ENCODE results near the gene ODF2L.
A peak's percentile ranks its signal among the peaks of the same experiment; 100 is the strongest.

ODF2L gene, protein sequence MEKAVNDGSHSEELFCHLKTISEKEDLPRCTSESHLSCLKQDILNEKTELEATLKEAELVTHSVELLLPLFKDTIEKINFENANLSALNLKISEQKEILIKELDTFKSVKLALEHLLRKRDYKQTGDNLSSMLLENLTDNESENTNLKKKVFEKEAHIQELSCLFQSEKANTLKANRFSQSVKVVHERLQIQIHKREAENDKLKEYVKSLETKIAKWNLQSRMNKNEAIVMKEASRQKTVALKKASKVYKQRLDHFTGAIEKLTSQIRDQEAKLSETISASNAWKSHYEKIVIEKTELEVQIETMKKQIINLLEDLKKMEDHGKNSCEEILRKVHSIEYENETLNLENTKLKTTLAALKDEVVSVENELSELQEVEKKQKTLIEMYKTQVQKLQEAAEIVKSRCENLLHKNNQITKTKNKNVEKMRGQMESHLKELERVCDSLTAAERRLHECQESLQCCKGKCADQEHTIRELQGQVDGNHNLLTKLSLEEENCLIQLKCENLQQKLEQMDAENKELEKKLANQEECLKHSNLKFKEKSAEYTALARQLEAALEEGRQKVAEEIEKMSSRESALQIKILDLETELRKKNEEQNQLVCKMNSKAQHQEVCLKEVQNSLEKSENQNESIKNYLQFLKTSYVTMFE

DNA sequence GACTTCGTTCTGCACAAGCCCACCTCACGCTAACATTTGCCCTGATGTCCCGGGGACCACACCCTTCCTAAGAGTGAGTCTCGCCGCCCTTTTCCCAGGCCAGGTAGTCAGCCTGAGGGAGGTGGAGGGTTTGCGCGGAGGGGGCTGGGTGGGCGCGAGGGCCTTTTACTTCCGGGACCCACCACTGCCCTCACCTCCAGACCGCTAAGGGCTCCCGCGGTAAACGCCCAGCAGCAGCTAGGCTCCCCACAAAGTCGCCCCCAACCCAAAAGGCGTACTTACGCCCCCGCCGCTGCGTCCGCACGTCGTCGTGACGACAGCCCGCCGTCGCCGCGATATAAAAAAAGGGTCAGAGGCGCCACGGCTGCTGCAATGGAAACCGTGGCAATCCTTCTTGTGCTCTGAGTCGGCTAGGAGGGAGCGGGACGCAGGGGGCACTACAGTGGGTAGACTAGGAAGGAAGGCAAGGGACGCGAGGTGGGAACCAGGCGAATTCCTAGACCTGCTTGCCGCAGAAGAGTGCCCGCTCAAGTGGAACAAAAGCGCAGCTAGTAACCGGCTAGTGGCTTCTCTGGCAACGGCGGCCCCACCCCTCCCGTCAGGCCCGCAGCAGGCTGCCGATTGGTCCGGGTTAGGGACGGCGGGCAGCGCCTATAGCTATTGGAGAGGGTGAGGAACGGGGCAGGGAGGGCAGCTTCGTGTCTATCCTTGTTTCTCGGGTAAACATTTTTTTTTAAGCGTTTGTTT is at the start of gene ODF2L:
Gene ODF2L, minus strand, starts transcription at position 573 of the 747 bp plus-strand sequence. CDS start 9,296 bp downstream, outside the sequence.
- peak; percentile 93 for DNase-seq (ENCODE audit: low spot score)

DNA sequence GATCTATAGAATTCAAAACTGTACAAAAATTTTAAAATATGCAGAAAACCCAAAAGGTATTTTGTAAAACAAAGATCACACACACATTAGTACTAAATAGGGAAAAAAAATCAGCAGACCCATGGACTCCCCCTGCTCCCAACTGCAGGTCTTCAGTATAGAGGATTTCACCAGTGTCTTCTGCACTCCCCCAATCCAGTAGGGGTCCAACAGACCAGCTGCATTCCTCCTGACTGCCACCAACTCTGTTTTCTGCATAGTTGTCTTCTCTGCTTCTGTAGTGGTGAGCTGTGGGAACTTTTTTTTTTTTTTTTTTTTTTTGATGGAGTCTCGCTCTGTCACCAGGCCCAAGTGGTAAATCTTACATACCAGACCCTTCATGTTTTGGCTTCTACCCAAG is 49.8 kb upstream of the ODF2L start:
- DNase-seq (ENCODE audit: low spot score): no peak

DNA sequence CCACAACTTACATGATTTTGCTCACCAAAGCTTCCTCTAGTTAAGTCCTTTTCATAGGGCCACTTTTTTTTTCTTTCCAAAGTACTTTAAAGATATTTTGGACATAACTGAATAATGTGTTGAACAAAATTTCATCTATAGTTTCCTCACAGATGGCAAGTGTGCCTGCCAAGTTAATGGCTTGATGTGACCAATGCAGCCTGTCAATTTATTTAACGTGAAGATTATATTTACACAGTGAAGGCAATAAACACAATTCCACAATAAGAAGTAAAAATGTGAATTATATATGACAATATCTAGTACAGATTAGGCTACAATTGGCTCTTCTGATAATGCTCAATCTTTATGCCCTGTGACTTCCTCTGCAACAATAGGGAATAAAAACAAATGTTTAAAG is 45.9 kb upstream of the ODF2L start:
- no peak for DNase-seq (ENCODE audit: low spot score)

DNA sequence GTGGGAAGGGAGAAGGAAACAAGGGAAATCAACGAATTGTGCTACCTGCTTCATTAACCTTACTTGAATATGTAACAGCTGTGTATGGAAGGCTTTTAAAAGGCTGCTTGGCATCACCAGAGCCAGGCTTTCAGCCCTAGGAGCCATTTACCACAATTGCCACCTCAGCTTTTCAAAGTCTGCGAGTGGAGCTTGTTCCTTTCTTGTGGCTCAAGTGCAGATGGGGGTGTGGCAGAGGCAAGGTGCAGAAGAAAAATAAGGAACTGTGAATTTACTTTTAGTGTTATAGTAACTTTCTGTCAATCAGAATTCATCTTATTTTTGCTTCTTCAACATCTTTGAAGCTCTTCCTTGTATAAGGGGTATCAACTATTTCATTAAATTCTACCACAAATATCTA is 45.5 kb upstream of the ODF2L start:
- DNase-seq (ENCODE audit: low spot score): no peak

DNA sequence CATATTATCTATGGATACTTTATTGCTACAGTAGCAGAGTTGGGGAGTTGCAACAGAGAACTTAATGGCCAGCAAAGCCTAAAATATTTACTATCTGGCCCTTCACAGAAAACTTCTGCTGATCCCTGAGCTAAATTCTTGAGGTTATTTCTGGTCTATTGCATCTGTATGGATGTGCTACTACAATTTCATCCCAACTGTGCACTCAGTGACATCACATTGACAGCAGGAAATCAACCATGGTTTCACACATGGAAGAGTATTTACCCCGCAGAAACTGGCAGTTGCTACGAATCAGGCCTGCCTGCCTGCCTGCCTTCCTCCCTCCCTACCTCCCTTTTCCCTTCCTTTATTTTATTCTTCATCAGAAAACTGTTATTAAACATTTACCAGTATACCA is 39.9 kb upstream of the ODF2L start:
- DNase-seq (ENCODE audit: low spot score): no peak

DNA sequence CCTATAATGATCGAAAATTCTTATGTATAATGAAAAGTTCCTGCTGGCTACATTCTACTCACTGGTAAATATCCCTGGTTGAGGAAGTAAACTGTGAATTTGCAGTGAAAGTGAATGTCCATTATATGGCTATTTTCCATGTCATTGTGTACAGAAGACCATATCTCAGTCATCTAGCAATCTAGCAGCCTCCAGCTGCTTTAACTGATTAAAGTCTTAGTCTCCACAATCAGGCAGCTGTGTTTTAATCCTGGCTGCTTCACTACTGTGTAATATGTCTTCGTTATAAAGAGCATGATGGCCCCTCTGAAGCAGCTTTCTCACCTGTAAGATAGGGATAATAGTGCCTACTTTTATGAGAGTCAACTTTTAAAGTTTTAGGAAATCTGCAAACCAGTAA is 39.2 kb upstream of the ODF2L start:
- no peak for DNase-seq (ENCODE audit: low spot score)

DNA sequence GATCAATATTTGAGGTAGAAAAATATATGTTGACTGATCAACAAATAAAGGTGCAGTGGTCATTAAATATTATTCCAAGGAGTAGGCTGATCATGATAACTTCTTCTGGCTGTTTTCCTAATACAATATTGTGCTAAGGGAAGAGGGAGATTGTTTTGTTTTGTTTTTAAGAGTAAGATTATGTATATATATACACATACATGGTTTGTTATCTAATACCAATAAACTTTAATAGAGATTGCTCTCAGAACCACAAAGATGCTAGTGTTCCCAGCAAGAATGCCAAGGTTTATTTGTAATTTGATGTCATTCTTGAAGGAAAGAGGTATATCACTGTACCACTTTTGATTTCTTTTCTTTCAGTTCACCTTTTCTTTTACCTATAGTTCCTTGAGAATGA is 37.9 kb upstream of the ODF2L start:
- no peak for DNase-seq (ENCODE audit: low spot score)

DNA sequence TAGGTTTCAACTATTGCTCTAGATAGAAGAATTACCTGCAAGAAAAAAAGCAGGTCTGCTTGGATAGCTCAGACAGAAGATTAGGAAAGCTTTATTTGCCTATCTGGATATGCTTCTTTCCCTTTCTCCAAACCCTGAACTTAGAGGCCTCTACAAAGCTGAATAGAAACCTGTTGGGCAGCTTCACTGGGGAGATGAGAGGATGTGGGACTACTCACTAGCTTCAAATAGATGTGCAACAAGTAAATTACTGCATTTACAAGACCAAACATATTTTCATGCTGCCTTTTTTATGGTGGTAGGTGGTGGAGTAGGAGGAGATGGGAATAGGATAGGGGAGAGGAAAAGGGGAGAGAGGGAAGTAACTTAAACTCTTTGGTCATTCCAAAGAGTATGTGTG is 34.3 kb upstream of the ODF2L start:
- DNase-seq (ENCODE audit: low spot score): no peak

DNA sequence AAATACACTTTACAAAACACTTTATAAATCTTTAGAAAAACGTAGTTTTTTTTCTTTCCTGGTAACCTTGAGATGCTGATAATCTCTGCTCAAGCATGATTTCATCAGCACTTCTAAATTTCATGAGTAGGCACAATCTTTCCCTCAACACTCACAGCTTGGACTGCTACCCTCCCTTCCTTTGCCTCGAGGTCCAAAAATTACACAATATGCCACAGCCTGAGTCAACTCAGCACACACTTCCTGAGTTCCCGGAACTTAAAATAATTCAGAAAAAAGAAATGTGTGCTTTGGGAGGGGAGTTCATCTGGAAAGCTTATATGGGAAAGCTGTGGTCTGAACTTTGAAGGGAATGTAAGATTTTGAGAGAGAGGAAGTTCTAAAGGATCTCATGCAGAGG is 33.7 kb upstream of the ODF2L start:
- peak; percentile 90 for DNase-seq (ENCODE audit: low spot score)

DNA sequence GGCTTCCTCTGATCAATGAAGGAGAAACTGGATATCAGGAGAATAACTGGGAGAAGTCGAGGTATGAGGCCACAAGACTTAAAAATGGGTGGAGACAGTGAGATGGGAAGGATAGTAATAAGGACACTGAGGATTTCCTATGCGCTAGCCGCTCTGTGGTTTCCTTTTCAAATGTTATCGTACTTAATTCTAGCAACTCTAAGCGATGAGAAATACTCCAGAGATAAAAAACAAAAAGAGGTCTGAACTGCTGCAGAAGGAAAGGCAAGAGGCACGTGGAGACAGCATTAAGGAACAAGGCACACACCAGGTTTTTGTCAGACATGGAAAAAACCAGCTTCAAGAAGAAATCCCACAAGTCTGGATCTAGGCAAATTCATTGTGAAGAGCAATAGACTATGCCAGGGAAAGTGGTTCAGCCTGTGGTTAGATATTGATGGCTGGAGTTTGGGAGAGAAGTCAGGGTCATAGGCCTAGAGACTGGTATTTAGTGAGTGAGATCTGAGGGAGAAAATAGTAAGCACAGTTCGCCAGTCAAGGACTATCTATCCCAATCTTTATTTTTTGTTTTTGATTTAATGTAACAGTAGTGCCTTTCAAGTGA is 33.1 kb upstream of the ODF2L start:
- peak; percentile 14 for DNase-seq (ENCODE audit: low spot score)

DNA sequence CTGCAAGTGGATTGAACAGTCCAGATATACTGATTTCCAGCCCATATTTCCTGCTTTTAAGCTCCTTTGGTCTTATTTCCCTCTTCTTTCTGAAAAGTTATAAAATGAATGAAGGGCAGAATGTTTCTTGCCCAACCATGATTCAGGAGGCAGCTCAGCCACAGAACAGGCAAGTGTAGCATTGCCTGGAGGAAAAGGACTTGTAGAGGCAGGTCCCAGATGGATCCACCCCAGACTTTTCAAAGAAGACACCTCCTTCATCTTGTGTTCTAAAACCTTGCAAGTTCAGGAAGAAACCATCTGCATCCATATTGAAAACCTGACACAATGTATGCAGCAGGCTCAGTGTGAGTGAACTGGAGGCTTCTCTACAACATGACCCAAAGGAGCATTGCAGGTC is 27.8 kb upstream of the ODF2L start, which contains the start of gene CLCA2:
Gene CLCA2, plus strand, starts transcription at position 299 of the 400 bp plus-strand sequence. Its CDS starts 77 bp downstream, at position 376.
- DNase-seq (ENCODE audit: low spot score): no peak

DNA sequence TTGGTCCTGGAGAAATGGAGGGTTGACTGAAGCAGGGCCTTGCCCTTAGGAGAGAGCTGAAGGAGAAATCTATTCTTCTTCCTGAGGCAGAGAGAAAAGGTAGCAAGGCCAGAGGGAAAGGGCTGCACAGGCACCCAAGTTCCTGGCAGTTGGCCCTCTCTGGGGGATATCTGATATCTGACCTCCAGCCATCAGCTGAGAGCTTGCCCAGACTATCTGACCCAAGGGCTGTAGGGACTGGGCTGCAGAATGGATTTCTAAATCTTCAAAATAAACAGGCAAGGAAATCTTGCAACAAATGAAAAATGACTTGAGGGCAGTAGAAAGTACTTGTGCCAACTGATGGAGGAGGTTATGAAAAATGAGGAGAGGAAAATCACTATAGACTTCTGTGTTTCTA is 27.4 kb upstream of the ODF2L start:
- DNase-seq (ENCODE audit: low spot score): no peak

DNA sequence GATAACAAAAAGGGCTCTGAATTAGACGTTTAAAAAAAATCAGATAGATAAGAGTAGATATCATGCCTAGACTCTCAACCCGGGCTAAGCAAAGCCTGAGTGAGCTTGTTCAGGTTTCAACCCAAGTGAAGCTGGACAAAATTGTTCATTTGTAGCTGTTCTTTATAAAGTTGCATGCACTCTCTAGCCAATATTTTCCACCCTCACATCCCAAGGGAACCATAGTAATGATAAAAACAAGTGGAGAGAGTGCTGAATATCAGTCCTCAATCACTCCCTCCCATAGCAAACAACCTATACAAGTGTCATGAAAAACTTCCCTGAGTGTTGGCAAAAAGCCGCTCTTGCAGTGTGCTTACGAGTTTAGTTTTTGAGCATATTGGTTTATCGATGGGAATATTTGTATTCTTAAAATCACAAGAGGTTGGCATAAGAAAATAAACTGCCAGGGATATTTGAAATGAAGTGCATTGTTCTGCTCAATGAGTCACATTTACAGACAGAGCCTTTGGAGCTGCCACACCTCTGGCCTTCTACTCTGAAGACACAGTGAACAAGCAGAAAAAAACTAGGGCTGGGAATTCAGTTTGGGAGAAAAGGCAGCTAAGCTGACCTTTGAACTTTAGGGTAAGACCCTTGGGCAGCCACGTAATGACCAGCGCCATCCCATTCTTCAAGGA is 25.6 kb upstream of the ODF2L start:
- peak; percentile 32 for DNase-seq (ENCODE audit: low spot score)

DNA sequence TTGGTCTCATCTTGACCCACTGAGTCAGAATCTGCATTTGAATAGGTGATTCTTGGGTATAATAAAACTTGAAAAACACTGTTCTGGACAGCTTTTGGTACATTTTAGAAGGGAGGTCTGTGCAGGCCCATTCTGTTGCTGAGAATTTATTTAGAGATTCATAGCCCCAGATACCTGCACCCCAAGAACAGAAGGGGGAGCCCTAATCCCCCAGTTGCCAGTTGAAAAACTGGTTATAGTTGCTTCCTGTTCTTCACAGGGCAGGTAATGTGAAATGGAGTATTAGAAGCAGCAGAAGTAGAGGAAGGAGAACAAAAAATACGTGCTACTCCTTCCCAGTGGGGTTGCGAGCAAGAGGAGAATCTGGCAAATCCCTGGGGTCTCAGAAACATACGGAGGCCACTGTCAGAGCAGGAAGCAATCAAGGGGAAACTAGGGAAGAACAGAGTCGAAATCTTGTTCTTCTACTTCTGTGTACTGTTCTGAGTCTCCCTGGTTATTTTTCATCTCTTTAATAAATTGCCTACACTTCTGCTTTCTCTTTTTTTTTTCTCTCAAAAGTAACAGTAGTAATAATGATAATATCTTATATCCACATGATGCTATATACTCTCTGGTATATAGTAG is 23.3 kb upstream of the ODF2L start:
- peak; percentile 36 for DNase-seq (ENCODE audit: low spot score)

DNA sequence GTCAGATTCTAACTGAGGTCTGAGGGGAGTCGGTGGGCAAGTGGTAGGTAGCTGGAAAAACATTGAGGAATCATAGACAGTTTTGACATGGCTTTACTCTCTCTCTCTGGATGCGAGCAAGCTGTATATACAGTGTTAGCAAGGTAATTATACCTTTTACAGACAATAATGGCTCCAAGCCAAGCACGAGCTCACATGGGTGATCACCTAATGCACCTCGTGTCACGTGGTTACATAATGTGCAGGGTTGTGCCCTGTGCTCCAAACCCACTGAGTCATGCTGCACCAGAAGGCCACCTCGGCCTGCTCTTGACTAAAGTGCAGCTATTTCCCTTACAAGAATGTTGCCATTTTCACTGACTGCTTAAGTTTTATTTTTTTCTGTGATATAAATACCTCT is 20.2 kb upstream of the ODF2L start:
- no peak for DNase-seq (ENCODE audit: low spot score)

DNA sequence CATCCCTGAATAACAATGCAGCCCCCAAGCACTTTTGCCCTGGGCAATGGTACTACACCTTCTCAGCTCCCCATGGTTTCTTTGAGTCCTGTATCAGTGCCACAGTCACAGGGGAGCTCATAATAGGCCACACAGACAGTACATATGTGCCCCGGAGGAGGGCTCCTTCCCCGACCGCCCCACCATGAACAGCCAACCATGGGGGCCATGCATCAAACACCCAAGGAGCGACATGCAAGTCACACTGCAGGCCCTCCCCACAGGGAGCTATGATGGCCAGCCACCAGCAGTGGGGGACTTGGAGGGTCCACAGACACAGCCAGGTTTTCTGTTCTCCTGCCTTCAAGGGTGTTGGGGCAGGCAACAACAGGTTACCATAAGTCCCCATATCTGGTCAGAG is 14.8 kb upstream of the ODF2L start:
- DNase-seq (ENCODE audit: low spot score): no peak

DNA sequence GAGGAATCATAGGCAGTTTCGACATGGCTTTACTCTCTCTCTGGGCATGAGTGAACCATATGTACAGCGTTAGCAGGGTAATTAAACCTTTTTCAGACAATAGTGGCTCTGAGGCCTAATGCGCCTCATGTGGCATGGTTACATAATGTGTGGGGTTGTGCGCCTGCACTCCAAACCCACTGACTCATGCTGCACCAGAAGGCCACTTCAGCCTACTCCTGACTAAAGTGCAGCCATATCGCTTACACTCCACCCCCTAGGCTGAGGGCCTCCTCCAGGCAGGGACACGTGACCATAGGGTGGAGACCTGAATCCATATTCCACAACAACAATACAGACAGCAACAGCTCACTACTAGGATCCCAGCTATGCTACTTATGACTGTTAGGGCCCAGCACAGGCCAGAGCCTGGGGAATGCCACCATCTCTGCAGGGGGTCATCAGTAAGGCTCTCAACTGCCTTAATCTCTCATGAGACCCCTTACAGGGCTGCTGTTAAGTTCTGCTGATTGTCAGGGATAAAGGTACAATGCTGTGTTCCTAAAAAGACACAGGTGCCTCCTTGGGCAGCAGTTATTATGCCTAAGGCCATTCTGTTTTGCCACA is 13.4 kb upstream of the ODF2L start:
- DNase-seq (ENCODE audit: low spot score): peak; percentile 68

DNA sequence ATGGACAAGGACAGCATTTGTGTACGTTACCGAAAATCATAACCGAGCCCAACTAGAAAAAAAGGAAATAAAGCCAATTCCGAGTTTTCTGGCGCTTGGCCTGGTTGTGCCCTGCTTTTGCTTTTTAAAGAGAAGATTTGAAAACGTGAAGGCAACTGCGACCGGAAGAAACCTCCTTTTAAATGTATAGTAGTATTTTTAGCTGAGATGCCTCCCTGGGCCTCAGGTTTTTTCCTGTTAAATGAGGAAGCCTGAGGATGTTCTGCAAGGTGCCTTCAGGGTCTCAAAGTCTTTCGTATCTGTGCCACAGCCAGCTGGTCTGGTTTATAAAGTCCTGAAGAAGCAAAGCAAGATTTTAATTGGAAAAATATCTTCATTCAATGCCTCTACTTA is 371 bp upstream of the ODF2L start:
- DNase-seq (ENCODE audit: low spot score): peak; percentile 10

DNA sequence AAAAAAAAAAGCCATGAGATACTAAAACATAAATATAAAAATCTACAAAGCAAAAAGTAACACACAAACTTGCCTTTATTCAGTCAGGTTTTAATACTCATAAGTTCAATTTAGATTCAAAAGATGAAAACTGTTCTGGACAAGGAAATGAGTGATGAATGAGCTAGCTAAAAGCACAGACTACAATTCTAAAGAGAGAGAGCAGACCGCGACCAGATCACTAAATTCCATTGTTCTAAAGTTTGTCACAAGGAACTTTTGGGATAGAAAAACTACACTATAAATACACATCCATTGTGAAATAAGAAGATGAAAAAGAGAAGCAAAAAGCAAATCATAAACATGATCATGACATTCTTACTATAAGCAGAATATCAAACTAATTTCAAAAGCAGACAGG is 1.7 kb downstream of the ODF2L start:
- peak; percentile 41 for DNase-seq (ENCODE audit: low spot score)

DNA sequence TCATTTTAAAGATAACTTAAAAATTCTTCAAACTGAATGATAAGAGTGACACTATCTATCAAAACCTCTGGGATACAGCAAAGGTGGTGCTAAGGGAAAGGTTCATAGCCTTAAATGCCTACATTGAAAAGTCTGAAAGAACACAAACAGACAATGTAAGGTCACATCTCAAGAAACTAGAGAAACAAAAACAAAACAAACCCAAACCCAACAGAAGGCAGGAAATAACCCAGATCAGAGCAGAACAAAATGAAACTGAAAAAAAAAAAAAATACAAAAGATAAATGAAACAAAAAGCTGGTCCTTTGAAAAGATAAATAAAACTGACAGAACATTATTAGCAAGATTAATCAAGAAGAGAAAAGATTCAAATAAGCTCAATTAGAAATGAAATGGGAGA is 6.8 kb downstream of the ODF2L start:
- no peak for DNase-seq (ENCODE audit: low spot score)

DNA sequence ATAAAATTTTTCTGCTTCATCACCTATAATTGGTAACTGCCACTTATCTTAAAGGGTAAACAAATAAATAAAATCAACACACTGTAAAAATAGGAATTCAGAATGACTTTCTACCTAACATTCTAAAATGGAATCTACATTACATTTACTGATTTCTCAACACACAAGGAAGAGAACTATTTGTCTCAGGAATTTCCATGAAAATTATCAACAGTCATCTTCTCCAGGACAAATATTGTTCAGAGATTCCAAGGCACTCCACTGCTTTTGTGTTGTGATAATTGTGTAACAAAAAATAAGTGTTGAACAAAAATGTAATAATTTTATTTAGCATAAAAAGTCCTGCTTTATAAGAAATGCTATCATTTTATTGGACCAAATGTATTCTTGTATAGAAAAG is 7.3 kb downstream of the ODF2L start:
- DNase-seq (ENCODE audit: low spot score): no peak

Measured in AG20443 (cell line).